T-cell (primary cell): ENCODE data around the gene ARHGAP45. TPM values are rescaled to one million over a fixed set of nuclear protein-coding genes. Genes with fewer than 3 reads are reported as not detected.

ENCODE experiments used
- ATAC-seq, 4 experiments: fragments of 200-7000 bp in 3 of 4; fragments of 150-1000 bp in 1 of 4; cut with Tn5 transposase; replicated peaks in 1 of 4; 1 replicate in 3 of 4; 2 replicates in 1 of 4; pipeline ENCODE4 v1.10.0; 2021; ENCODE audit warnings: moderate library complexity in 3 of 4, mild to moderate bottlenecking in 2 of 4, moderate number of reproducible peaks in 1 of 4
- CTCF ChIA-PET, 2 donors: fragments of 300-600 bp; sonication (Branson Sonifier 250); formaldehyde crosslinking; loops; one replicate each; lab custom pipeline; 2022; ENCODE audit warnings: antibody characterized with exemption in 2 of 2; lab: Charles Lee
- POLR2A ChIA-PET, 2 donors: fragments of 300-600 bp; sonication (Branson Sonifier 250); formaldehyde crosslinking; loops; one replicate each; lab custom pipeline; 2022; ENCODE audit warnings: antibody characterized with exemption in 2 of 2; lab: Charles Lee
- DNase-seq, 35 experiments: peaks; one replicate each; pipeline versions ENCODE4 v3.0.0 to v3.0.0-alpha.2; 2013 to 2023
- H3K27ac ChIP-seq: one replicate; pipeline ENCODE4 v1.5.1; 2013; ENCODE audit warnings: low read length
- H3K27me3 ChIP-seq, 2 experiments: replicated peaks in 1 of 2; 1 replicate in 1 of 2; 2 replicates in 1 of 2; pipeline versions ENCODE4 v1.6.1 to v1.7.0; 2013; ENCODE audit warnings: low read length in 1 of 2, mixed read lengths in 1 of 2; ENCODE audit not compliant: control insufficient read depth in 2 of 2, insufficient read depth in 2 of 2; ENCODE audit errors: extremely low read depth in 1 of 2
- H3K36me3 ChIP-seq, 2 donors: 1 replicate in 1 of 2; 2 replicates in 1 of 2; pipeline versions ENCODE4 v1.6.1 to v1.7.0; 2013; ENCODE audit warnings: low read length in 1 of 2; ENCODE audit not compliant: control insufficient read depth in 2 of 2, insufficient read depth in 1 of 2; ENCODE audit errors: extremely low read depth in 1 of 2
- H3K4me1 ChIP-seq, 2 experiments: 1 replicate in 1 of 2; 2 replicates in 1 of 2; pipeline versions ENCODE4 v1.6.1 to v1.7.0; 2013; ENCODE audit warnings: low read length in 2 of 2, mixed read lengths in 1 of 2; ENCODE audit not compliant: insufficient read depth in 2 of 2, control insufficient read depth in 1 of 2; ENCODE audit errors: extremely low read depth in 1 of 2
- H3K4me3 ChIP-seq, 2 donors: 1 replicate in 1 of 2; 2 replicates in 1 of 2; pipeline versions ENCODE4 v1.5.1 to v1.7.0; 2013; ENCODE audit warnings: mild to moderate bottlenecking in 2 of 2, low read length in 1 of 2, moderate library complexity in 1 of 2; ENCODE audit not compliant: control insufficient read depth in 1 of 2; ENCODE audit errors: extremely low read depth in 1 of 2
- H3K9me3 ChIP-seq: 2 replicates; pipeline ENCODE4 v1.7.0; 2013
- H3K27ac Mint-ChIP-seq, 2 donors: one replicate each; pipeline ENCODE4 v1.8.0; 2020 to 2021; ENCODE audit warnings: mild to moderate bottlenecking in 2 of 2, mixed read lengths in 2 of 2
- H3K27me3 Mint-ChIP-seq, 2 donors: one replicate each; pipeline ENCODE4 v1.8.0; 2021 to 2022; ENCODE audit warnings: mixed read lengths in 2 of 2
- H3K36me3 Mint-ChIP-seq: one replicate; pipeline ENCODE4 v1.8.0; 2021; ENCODE audit warnings: mixed read lengths
- H3K4me1 Mint-ChIP-seq, 3 donors: one replicate each; pipeline ENCODE4 v1.8.0; 2020 to 2022; ENCODE audit warnings: mixed read lengths in 3 of 3, mild to moderate bottlenecking in 1 of 3
- H3K4me3 Mint-ChIP-seq, 3 donors: one replicate each; pipeline ENCODE4 v1.8.0; 2020 to 2022; ENCODE audit warnings: mild to moderate bottlenecking in 3 of 3, mixed read lengths in 3 of 3, moderate library complexity in 3 of 3
- H3K9me3 Mint-ChIP-seq, 3 donors: one replicate each; pipeline ENCODE4 v1.8.0; 2020 to 2022; ENCODE audit warnings: mixed read lengths in 3 of 3
- WGBS: methylation state at CpG from one replicate; pipeline ENCODE4 v1.1.5; 2013; ENCODE audit warnings: missing lambda C conversion rate; ENCODE audit not compliant: insufficient coverage; 5-methylcytosine and 5-hydroxymethylcytosine counted together
- total RNA-seq, 35 experiments: library from RNA in 6 of 35; stranded (reverse) in 6 of 35; fragments of 120-200 nt in 1 of 35; gene quantifications; one replicate each; pipeline versions ENCODE4 v1.2.1 to v1.2.4 and lab custom pipeline; 2013 to 2026

ARHGAP45 gene
- total RNA-seq, 5 donors from 2014 or later (not counting 1 experiment from before 2014, with no cell fraction given): 729 to 1,130 (median 1,073) TPM

DNA sequence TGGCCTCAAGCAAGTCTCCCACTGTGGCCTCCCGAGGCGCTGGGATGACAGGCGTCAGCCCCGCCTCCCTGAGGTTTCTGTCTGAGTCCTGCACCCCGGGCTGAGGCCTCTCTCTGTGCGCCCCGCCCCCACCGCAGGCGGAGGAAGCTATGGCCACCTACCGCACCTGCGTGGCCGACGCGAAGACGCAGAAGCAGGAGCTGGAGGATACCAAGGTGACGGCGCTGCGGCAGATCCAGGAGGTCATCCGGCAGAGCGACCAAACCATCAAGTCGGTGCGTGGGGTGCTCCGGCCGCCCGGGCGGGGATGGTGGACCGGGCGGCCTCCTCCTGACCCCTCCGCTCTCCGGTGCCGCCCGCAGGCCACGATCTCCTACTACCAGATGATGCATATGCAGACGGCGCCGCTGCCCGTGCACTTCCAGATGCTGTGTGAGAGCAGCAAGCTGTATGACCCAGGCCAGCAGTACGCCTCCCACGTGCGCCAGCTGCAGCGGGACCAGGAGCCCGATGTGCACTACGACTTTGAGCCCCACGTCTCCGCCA, 12.7 kb downstream of the ARHGAP45 start:
- H3K4me3 Mint-ChIP-seq: peak overlapping the region; percentile 86 to 89 (median 88)
- Histone ChIP-seq H3K9me3 (no peaks in the 10 kb centered on the region), H3K36me3 (peaks cover 43 to 79% of the 10 kb centered on the region in 2 donors), H3K27ac (peak overlapping the region; percentile 58), H3K4me1 (peaks cover 41 to 97% of the 10 kb centered on the region in 2 experiments), H3K27me3 (no peaks in the 10 kb centered on the region), H3K4me3 (peak overlapping the region; percentile 54 to 70)
- 33% methylated on average over 45 of the region's 45 CpGs for WGBS
- peaks cover 36 to 62% (median 53%) of the 10 kb centered on the region in 3 donors for H3K4me1 Mint-ChIP-seq
- H3K9me3 Mint-ChIP-seq: no peaks in the 10 kb centered on the region
- DNase-seq (peak in 8 of 35 experiments; percentile 41 to 69 (median 60)), ATAC-seq (no peak)
- CTCF ChIA-PET: no interaction called here
- peaks cover 40% of the 10 kb centered on the region for H3K36me3 Mint-ChIP-seq
- no peaks in the 10 kb centered on the region for H3K27me3 Mint-ChIP-seq
- POLR2A ChIA-PET: no interaction called here
- H3K27ac Mint-ChIP-seq: peak overlapping the region; percentile 86 to 99

DNA sequence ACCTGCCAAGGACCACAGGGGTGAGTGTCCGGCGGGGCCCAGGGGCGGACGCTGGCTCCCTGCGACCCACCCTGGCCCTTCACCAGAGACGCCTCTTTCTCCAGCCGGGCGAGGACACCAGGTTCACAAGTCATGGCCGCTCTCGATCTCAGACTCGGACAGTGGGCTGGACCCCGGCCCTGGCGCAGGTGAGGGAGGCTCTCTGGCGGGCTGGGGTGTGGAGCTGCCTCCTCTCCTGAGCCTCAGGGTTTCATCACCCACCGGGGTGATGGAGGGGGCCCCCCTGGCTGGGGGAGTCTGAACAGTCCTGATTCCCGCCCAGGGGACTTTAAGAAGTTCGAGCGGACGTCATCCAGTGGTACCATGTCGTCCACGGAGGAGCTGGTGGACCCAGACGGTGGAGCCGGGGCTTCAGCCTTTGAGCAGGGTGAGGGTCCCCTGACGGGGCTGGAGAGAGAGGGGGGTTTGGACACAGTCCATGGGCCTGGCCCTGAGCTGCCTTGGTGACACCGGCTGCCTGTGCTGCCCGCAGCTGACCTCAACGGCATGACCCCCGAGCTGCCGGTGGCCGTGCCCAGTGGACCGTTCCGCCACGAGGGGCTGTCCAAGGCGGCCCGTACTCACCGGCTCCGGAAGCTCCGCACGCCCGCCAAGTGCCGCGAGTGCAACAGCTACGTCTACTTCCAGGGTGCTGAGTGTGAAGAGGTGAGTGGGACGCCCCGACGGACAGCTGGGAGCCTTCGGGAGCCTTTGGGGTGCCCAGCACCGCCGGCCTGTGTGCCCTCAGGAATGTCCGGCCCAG, 13.6 kb downstream of the ARHGAP45 start:
- Mint-ChIP-seq H3K4me3 (peak overlapping the region; percentile 41 to 88 (median 86)), H3K36me3 (peaks cover 46% of the 10 kb centered on the region)
- CTCF ChIA-PET: interaction anchor here in 1 of 2 donors (0.5 kb wide), 1 partner anchor 158 kb away, joined by 5 read pairs; no protein-coding TSS in a partner anchor

DNA sequence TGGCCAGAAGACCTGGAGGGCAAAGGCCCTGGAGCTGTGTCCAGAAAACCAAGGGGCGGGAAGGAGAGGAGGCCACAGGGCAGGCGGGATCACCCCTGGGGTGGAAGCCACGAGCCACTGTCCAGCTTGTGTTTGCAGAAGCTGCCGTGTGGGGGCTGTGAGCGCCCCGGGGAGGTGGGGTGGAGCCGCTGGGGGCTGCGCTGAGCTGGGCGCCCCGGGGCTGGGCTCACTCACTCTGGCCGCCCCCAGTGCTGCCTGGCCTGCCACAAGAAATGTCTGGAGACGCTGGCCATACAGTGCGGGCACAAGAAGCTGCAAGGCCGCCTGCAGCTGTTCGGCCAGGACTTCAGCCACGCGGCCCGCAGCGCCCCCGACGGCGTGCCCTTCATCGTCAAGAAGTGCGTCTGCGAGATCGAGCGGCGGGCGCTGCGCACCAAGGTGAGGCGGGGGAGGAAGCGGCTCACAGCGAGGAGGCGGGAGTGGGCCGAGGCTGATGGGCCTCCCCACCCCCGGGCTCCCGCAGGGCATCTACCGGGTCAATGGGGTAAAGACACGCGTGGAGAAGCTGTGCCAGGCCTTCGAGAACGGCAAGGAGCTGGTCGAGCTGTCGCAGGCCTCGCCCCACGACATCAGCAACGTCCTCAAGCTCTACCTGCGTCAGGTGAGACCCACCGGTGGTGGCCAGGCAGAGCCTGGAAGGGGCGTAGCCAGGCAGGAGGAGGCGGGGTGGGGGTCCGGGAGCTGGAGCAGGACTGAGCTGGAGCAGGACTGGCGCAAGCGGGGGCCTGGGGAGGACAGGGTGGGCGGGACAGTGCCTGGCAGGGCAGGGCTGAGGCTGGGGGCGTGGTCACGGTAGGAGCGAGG, 14.6 kb downstream of the ARHGAP45 start:
- Histone ChIP-seq H3K9me3 (no peaks in the 10 kb centered on the region), H3K4me1 (peaks cover 29 to 97% of the 10 kb centered on the region in 2 experiments), H3K27me3 (no peaks in the 10 kb centered on the region), H3K4me3 (peak overlapping the region in 1 of 2 donors; percentile 32), H3K27ac (peak overlapping the region; percentile 47), H3K36me3 (peaks cover 56 to 82% of the 10 kb centered on the region in 2 donors)
- 91% methylated on average over 58 of the region's 58 CpGs for WGBS
- DNase-seq: peak in 3 of 35 experiments; percentile 14 to 39 (median 32)
- POLR2A ChIA-PET: interaction anchor here (0.6 to 1.6 kb wide), 4 partner anchors 10 to 25 kb away, joined by 4 to 6 read pairs (median 4); partner anchors contain the start of gene ARHGAP45 (in 1 of the 2)
- Mint-ChIP-seq H3K9me3 (no peaks in the 10 kb centered on the region), H3K36me3 (peaks cover 40% of the 10 kb centered on the region), H3K27me3 (no peaks in the 10 kb centered on the region), H3K4me3 (peak overlapping the region; percentile 44 to 88 (median 55)), H3K4me1 (peaks cover 33 to 64% (median 55%) of the 10 kb centered on the region in 3 donors), H3K27ac (peak overlapping the region; percentile 69 to 79)
- ATAC-seq: no peak
- CTCF ChIA-PET: interaction anchor here (0.6 to 1.5 kb wide), 2 partner anchors 14 to 374 kb away, joined by 4 to 8 read pairs; no protein-coding TSS in a partner anchor

More for the DNA sequence above, 13.6 kb downstream of the ARHGAP45 start:
- no peaks in the 10 kb centered on the region for H3K9me3 ChIP-seq
- ATAC-seq (no peak), DNase-seq (peak in 2 of 35 experiments; percentile 20 to 32)
- Mint-ChIP-seq H3K4me1 (peaks cover 41 to 67% (median 58%) of the 10 kb centered on the region in 3 donors), H3K27ac (peak overlapping the region; percentile 19 to 86), H3K27me3 (no peaks in the 10 kb centered on the region), H3K9me3 (no peaks in the 10 kb centered on the region)
- 92% methylated on average over 31 of the region's 50 CpGs for WGBS
- H3K4me3 ChIP-seq: no peak overlapping the region
- peaks cover 51 to 80% of the 10 kb centered on the region in 2 donors for H3K36me3 ChIP-seq
- POLR2A ChIA-PET: interaction anchor here in 1 of 2 donors (1.6 kb wide), 1 partner anchor 14 kb away, joined by 4 read pairs; the partner anchor contains the start of gene ARHGAP45
- peaks cover 39 to 97% of the 10 kb centered on the region in 2 experiments for H3K4me1 ChIP-seq
- H3K27me3 ChIP-seq: no peaks in the 10 kb centered on the region
- H3K27ac ChIP-seq: peak overlapping the region; percentile 47

- Histone ChIP-seq H3K4me1 (peaks cover 28 to 97% of the 10 kb centered on the region in 2 experiments), H3K36me3 (peaks cover 60 to 88% of the 10 kb centered on the region in 2 donors), H3K4me3 (no peak overlapping the region), H3K27me3 (no peaks in the 10 kb centered on the region), H3K27ac (peak overlapping the region; percentile 75), H3K9me3 (no peaks in the 10 kb centered on the region)
- Mint-ChIP-seq H3K4me1 (peaks cover 28 to 63% (median 49%) of the 10 kb centered on the region in 3 donors), H3K27ac (peak overlapping the region; percentile 57 to 66), H3K27me3 (no peaks in the 10 kb centered on the region), H3K4me3 (peak overlapping the region; percentile 44 to 88 (median 55)), H3K9me3 (no peaks in the 10 kb centered on the region), H3K36me3 (peaks cover 35% of the 10 kb centered on the region)
- ATAC-seq (peak; percentile 59 to 74 (median 70)), DNase-seq (peak in 34 of 35 experiments; percentile 70 to 92 (median 84))
- POLR2A ChIA-PET: interaction anchor here (0.6 to 1.6 kb wide), 3 partner anchors 11 to 17 kb away, joined by 4 to 7 read pairs (median 5); partner anchors contain the start of gene ARHGAP45 (in 1 of the 2)
- CTCF ChIA-PET: interaction anchor here (0.6 to 1.5 kb wide), 2 partner anchors 15 to 373 kb away, joined by 4 to 8 read pairs; no protein-coding TSS in a partner anchor
- 44% methylated on average over 43 of the region's 51 CpGs for WGBS
Measured at GRCh38 chr19:1082165-1082927, 15.4 kb downstream of the ARHGAP45 start.
